Muscle of leg (tissue), 11 donors: ENCODE results near the gene LRRC57. TPM values are rescaled to one million over a fixed set of nuclear protein-coding genes. Genes with fewer than 3 reads are reported as not detected.

Experiments used
- DNase-seq: peaks from one replicate; pipeline ENCODE4 v3.0.0; 2013
- H3K27ac ChIP-seq: one replicate; pipeline ENCODE4 v1.5.1; 2013; ENCODE audit warnings: mild to moderate bottlenecking, low read length, control low read depth
- H3K27me3 ChIP-seq: one replicate; pipeline ENCODE4 v1.6.1; 2013; ENCODE audit warnings: low read length; ENCODE audit not compliant: control insufficient read depth, insufficient read depth
- H3K36me3 ChIP-seq: one replicate; pipeline ENCODE4 v1.6.1; 2013; ENCODE audit warnings: low read length; ENCODE audit not compliant: control insufficient read depth, insufficient read depth
- H3K4me1 ChIP-seq: one replicate; pipeline ENCODE4 v1.6.1; 2013; ENCODE audit warnings: low read length; ENCODE audit not compliant: control insufficient read depth, insufficient read depth
- H3K4me3 ChIP-seq: one replicate; pipeline ENCODE4 v1.5.1; 2013; ENCODE audit warnings: low read length, control low read depth
- H3K9me3 ChIP-seq: replicated peaks from 2 replicates; pipeline ENCODE4 v1.6.1; 2013; ENCODE audit warnings: low read depth, low read length; ENCODE audit not compliant: control insufficient read depth
- WGBS: methylation state at CpG from one replicate; pipeline ENCODE4 v1.1.5; 2013; ENCODE audit warnings: missing lambda C conversion rate; ENCODE audit not compliant: insufficient coverage; 5-methylcytosine and 5-hydroxymethylcytosine counted together
- polyA plus RNA-seq, 8 donors: library from polyadenylated mRNA; unstranded; fragments of 120-200 nt; gene quantifications; one replicate each; pipeline versions ENCODE4 v1.2.1 to v1.2.3, GENCODE V29; 2013; ENCODE audit warnings: inconsistent platforms in 1 of 8, low replicate concordance in 1 of 8; ENCODE audit not compliant: insufficient read length in 8 of 8, insufficient read depth in 1 of 8
- total RNA-seq: library from RNA; stranded (reverse); fragments of 120-200 nt; gene quantifications from one replicate; pipeline ENCODE4 v1.2.4, GENCODE V29; 2013

Gene LRRC57
- total and polyA plus RNA-seq, 9 donors: 12.7 to 17.9 (median 14.1) TPM

DNA sequence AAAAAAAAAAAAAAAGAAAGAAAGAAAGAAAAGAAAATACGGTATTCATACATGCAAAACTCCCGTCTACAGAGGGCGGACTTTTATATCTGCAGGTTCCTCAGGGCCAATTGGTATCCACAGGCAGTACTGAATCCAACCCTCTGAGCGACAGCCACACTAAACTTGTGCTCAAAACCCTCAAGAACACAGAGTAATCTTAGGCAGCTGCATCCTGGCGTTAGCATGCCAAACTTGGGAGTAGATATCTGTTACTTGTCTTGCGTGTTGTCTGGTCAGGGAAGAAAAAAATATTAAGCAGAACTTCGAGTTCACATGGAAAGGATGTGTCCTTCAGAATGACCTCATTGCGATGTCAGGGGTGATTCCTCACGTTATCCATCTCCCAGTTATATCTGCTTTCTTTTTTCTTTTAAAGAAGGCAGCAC lies 40.3 kb downstream of the LRRC57 start:
- no peaks in the 10 kb centered on the region for H3K4me1 ChIP-seq
- H3K27me3 ChIP-seq: no peaks in the 10 kb centered on the region
- no peak overlapping the region for H3K4me3 ChIP-seq
- 63% methylated on average over 5 of the region's 9 CpGs for WGBS
- H3K36me3 ChIP-seq: peaks cover 4% of the 10 kb centered on the region
- peak; percentile 30 for DNase-seq
- no peaks in the 10 kb centered on the region for H3K9me3 ChIP-seq
- H3K27ac ChIP-seq: no peak overlapping the region

DNA sequence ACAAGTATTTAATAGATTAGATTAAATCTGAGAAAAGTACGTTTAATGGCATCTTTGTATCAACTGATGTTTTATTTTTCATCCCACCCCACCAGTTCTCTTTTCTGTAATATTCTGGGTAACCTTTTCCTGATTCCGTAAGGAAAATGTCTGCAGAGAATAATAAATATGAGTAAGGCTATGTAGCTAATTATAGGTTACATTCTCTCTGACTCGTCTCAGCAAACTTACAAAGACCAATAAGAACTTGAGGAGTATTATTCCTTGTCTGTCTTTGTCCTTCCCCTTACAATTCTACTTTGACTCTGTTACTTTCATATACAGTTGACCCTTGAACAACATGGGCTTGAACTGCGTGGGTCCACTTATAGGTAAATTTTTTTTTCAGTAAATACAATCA lies 41.1 kb downstream of the LRRC57 start:
- no peak overlapping the region for H3K27ac ChIP-seq

DNA sequence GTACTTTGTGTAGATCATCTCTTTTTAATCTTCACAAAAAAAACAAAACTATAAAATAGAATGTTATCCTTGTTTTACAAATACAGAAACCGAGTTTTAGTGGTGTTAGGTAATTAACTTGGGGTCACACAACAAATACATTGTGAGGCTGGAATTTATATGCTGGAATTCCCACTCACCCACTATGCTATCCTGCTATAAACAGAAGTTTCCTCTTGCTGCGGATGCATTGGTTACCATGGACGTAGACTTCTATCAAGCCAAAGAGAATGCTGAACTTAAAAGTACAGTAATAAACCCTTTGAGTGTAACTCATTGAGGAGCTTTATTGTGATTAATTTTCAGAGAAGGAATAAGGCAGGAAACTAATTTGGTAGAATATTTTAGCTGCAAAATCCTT lies 44.0 kb downstream of the LRRC57 start:
- Histone ChIP-seq H3K9me3 (no peaks in the 10 kb centered on the region), H3K4me1 (peaks cover 3% of the 10 kb centered on the region), H3K4me3 (no peak overlapping the region), H3K27ac (no peak overlapping the region), H3K27me3 (no peaks in the 10 kb centered on the region), H3K36me3 (peaks cover 4% of the 10 kb centered on the region)
- no CpG with 5 or more reads among the region's 3 CpGs for WGBS
- DNase-seq: no peak

More for the DNA sequence above, 41.1 kb downstream of the LRRC57 start:
- Histone ChIP-seq H3K27me3 (no peaks in the 10 kb centered on the region), H3K9me3 (no peaks in the 10 kb centered on the region), H3K4me1 (no peaks in the 10 kb centered on the region), H3K4me3 (no peak overlapping the region), H3K36me3 (peaks cover 3% of the 10 kb centered on the region)
- DNase-seq: no peak
- no CpG with 5 or more reads among the region's 4 CpGs for WGBS

DNA sequence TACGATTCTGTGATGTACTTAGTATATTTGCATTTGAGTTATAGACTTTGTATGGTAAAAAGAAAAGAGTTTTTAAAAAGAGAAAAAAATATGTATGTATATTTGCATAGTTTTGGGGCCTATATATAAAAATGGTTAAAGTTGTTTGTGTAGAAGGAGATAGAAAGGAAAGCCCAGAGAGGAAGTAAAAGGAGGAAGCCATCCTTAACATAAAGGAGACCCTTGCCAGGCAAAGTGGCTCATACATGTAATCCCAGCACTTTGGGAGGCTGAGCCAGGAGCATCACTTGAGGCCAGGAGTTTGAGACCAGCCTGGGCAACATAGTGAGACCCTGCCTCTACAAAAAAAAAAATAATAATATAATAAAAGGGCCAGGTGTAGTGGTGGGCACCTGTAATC lies 44.8 kb downstream of the LRRC57 start:
- Histone ChIP-seq H3K4me3 (no peak overlapping the region), H3K36me3 (peaks cover 4% of the 10 kb centered on the region), H3K27me3 (no peaks in the 10 kb centered on the region), H3K9me3 (no peaks in the 10 kb centered on the region), H3K27ac (no peak overlapping the region), H3K4me1 (peaks cover 3% of the 10 kb centered on the region)
- DNase-seq: no peak
- 80% methylated on average over 1 of the region's 1 CpG for WGBS

DNA sequence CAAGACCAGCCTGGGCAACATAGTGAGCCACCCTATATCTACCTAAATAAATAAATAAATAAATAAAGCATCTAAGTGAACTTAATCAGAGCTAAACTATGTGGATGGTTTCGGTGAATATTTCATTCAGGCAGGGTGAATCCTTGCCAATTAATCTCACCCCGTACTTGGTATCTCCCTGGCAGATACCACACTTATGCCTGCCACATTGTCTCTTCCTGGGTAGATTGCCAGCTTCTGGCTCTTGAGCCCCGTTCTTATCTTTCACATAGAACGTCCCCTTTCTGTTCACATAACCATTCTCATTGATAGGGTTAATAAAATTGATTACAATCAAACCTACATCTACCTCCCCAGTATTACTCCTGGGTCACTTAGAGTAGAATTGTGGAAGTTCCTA lies 46.1 kb downstream of the LRRC57 start:
- peaks cover 2% of the 10 kb centered on the region for H3K36me3 ChIP-seq
- no peaks in the 10 kb centered on the region for H3K27me3 ChIP-seq
- no peak overlapping the region for H3K27ac ChIP-seq
- DNase-seq: no peak
- WGBS: 100% methylated on average over 2 of the region's 4 CpGs
- no peaks in the 10 kb centered on the region for H3K9me3 ChIP-seq
- peaks cover 3% of the 10 kb centered on the region for H3K4me1 ChIP-seq
- H3K4me3 ChIP-seq: no peak overlapping the region

DNA sequence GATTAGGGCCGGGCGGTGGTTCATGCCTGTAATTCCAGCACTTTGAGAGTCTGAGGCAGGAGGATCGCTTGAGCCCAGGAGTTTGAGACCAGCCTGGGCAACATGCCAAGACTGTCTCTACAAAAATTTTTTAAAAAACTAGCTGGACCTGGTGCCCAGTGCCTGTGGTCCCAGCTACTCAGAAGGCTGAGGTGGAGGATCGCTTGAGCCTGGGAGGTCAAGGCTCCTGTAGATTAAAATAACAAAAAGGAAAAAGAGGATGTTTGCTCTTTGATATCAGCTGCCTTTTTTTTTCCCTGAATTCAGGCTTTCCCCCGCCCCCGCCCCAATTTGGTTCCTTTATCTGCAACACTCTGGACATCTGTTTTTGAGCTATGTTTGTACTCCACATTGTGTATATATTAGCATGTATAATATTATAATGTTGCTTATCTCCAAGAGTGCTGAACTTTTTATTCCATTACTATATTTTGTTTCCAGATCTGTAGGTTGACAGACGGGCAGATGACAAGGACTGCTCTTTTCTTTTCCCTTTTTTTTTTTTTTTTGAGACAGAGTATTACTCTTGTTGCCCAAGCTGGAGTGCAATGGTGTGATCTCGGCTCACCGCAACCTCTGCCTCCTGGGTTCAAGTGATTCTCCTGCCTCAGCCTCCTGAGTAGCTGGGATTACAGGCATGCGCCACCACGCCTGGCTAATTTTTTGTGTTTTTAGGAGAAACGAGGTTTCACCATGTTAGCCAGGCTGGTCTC lies 48.6 kb downstream of the LRRC57 start:
- peaks cover 8% of the 10 kb centered on the region for H3K4me1 ChIP-seq
- WGBS: 83% methylated on average over 7 of the region's 12 CpGs

DNA sequence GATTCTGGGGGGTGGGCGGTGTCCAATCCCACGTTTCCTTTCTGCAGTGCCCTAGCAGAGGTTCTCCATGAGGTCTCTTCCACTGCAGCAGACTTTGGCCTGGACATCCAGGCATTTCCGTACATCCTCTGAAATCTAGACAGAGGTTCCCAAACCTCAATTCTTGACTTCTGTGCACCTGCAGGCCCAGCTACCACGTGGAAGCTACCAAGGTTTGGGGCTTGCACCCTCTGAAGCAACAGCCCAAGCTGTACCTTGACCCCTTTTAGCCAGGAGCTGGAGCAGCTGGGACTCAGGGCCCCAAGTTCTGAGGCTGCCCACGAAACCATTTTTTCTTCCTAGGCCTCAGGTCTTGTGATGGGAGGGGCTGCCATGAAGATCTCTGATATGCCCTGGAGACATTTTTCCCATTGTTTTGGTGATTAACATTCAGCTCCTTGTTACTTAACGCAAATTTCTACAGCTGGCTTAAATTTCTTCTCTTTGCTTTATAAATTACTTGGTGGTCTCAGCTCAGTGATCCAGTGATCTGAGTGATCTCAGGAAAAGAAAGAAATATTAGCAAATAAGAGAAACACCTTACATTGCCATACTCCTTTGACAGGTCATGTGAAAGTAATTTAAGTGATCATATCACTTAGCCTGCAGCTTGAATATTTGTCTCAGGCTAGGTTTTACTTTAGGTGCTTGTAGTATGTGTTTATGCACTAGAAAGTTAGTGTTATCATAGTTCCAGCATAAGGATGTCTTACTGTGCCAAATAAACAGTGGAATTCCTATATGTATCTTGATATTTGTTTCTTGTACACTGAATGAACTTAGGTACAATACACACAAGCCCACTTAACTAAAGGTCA lies 50.2 kb downstream of the LRRC57 start:
- H3K27me3 ChIP-seq: no peaks in the 10 kb centered on the region
- 79% methylated on average over 3 of the region's 6 CpGs for WGBS

More for the DNA sequence above, 48.6 kb downstream of the LRRC57 start:
- Histone ChIP-seq H3K27ac (peak overlapping the region; percentile 31), H3K4me3 (no peak overlapping the region), H3K9me3 (no peaks in the 10 kb centered on the region), H3K27me3 (no peaks in the 10 kb centered on the region), H3K36me3 (peaks cover 2% of the 10 kb centered on the region)
- DNase-seq: no peak

DNA sequence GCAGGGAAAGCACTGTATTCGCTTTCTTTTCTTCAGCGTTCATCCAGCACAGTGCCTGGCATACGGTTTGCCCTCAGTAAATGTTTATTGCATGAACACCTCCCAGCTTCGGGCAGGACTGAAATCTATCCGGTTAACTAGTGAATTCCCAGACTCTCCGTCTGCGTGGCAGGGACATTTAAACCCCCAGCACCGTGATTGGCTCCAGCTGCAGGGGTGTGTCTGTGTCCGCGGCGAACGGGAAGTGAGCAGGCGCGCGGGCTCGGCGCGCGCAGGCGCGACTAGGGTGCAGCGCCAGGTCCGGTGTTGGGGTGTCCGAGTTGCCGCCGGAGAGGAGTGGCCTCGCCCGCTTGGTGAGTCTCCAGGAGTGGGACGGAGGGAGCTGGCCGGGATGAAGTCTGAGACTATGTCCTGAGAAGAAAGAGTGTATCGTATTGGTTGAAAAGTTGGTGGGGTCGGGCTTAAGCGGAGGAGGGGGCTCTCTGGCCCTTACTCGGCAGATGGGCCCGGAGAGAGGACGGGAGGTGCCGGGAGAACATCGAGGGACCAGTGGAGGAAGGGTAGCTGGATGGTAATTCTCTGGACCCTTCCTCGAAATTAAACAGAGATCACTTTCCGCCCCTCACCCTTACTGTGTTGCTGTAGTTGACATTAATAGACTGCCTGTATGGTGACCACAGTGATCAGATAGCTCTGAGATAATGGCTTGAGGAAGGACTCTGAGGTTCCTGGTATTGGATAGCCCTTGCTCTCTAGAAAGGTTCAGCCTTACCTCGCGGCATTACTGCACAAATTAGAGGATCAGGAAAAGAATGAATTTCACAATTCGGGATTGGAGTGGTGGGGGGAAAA lies 53.0 kb downstream of the LRRC57 start, which contains the start of gene SNAP23:
Gene SNAP23, plus strand, starts transcription at position 274 of the 852 bp plus-strand sequence. CDS start 16,213 bp downstream, outside the sequence.
- DNase-seq: peak; percentile 98
- H3K4me1 ChIP-seq: peaks cover 19% of the 10 kb centered on the region
- H3K27me3 ChIP-seq: no peaks in the 10 kb centered on the region
- H3K4me3 ChIP-seq: peak within 1 kb of the TSS; percentile 82
- under 1% methylated on average over 40 of the region's 43 CpGs for WGBS
- H3K27ac ChIP-seq: peak within 1 kb of the TSS; percentile 95
- peaks cover 2% of the 10 kb centered on the region for H3K36me3 ChIP-seq
- no peaks in the 10 kb centered on the region for H3K9me3 ChIP-seq

More for the DNA sequence above, 50.2 kb downstream of the LRRC57 start:
- no peak for DNase-seq
- peaks cover 2% of the 10 kb centered on the region for H3K36me3 ChIP-seq
- H3K9me3 ChIP-seq: no peaks in the 10 kb centered on the region
- no peak overlapping the region for H3K27ac ChIP-seq
- H3K4me1 ChIP-seq: peaks cover 11% of the 10 kb centered on the region
- no peak overlapping the region for H3K4me3 ChIP-seq

DNA sequence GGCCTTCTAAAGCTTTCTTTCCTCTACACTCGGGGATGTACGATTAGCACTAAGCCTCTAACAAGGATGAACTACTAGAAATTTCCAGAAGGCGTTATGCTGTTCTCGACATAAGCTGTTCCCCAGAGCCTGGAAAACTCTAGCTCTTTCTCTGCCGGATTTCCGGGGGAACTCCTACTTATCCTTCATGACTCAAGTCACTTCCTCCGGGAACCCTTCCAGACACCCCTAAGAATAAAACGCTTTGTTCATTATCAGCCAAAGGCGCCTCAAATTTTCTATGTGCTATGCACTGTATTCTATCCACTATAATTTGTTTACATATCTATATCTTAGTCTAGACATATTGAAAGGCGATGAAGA lies 53.6 kb downstream of the LRRC57 start:
- Histone ChIP-seq H3K27me3 (no peaks in the 10 kb centered on the region), H3K36me3 (no peaks in the 10 kb centered on the region), H3K9me3 (no peaks in the 10 kb centered on the region), H3K4me1 (peaks cover 19% of the 10 kb centered on the region), H3K27ac (peak overlapping the region; percentile 95), H3K4me3 (peak overlapping the region; percentile 82)
- WGBS: 11% methylated on average over 6 of the region's 10 CpGs
- peak; percentile 93 for DNase-seq
